ENCODE results near the gene ATP2A2. TPM values are rescaled to one million over a fixed set of nuclear protein-coding genes. Genes with fewer than 3 reads are reported as not detected.

Gene ATP2A2
- total RNA-seq, 1 experiment from 2014 or later, result 174 TPM

- Histone ChIP-seq H3K4me3 (ENCODE audit: low read length) (no peak overlapping the region), H3K36me3 (ENCODE audit: low read depth, low read length) (peaks cover 83% of the 10 kb centered on the region), H3K27me3 (ENCODE audit: low read length) (no peaks in the 10 kb centered on the region), H3K9me2 (replicated peaks; ENCODE audit: low read length) (no peaks in the 10 kb centered on the region), H4K20me1 (ENCODE audit: low read length) (peaks cover 52% of the 10 kb centered on the region), H3K4me1 (ENCODE audit: insufficient read depth, low read length) (peaks cover 19% of the 10 kb centered on the region), H3K79me2 (ENCODE audit: low read length) (peaks cover 94% of the 10 kb centered on the region), H3K9ac (ENCODE audit: low read length) (no peak overlapping the region), H3K4me2 (ENCODE audit: low read length) (no peak overlapping the region), H2AFZ (ENCODE audit: low read length) (no peak overlapping the region), H3F3A (ENCODE audit: low read length, unreplicated experiment) (no peaks in the 10 kb centered on the region), H3K27ac (ENCODE audit: low read length) (no peak overlapping the region), H3K9me3 (ENCODE audit: low read length) (no peaks in the 10 kb centered on the region)
- BruUV-seq (replicated peaks), result no TSS peak
- POLR2A ChIA-PET (ENCODE audit: unreplicated experiment), result no interaction called here
- TF ChIP-seq CTCF (conservative IDR thresholded peaks at IDR 0.05; ENCODE audit: low read depth, low read length) (no peak), EZH2 (IDR thresholded peaks at IDR 0.05; ENCODE audit: low read length, unreplicated experiment) (no peak), EZH2phosphoT487 (IDR thresholded peaks at IDR 0.05; ENCODE audit: borderline replicate concordance, low read length) (no peak)
- intact Hi-C loops (cut with micrococcal nuclease), result no loop called here
- ATAC-seq, result no peak
- DNase-seq, result no peak
- CTCF ChIA-PET, result no interaction called here
Measured at GRCh38 chr12:110289711-110290078, 8.6 kb downstream of the ATP2A2 start.

GRCh38 chr12:110301065-110301806, 20.2 kb downstream of the ATP2A2 start:
- H3K79me2 ChIP-seq (ENCODE audit: low read length), result peaks cover 96% of the 10 kb centered on the region
- no peak overlapping the region for H2AFZ ChIP-seq (ENCODE audit: low read length)
- peaks cover 72% of the 10 kb centered on the region for H3K36me3 ChIP-seq (ENCODE audit: low read depth, low read length)
- no peak overlapping the region for H3K4me3 ChIP-seq (ENCODE audit: low read length)
- ChIA-PET POLR2A (ENCODE audit: unreplicated experiment) (interaction anchor here (0.6 kb wide), 1 partner anchor 12 kb away, joined by 5 read pairs; no protein-coding TSS in a partner anchor), CTCF (no interaction called here)
- BruUV-seq (replicated peaks), result no TSS peak
- no peaks in the 10 kb centered on the region for H3K9me3 ChIP-seq (ENCODE audit: low read length)
- DNase-seq (no peak), ATAC-seq (no peak)
- H4K20me1 ChIP-seq (ENCODE audit: low read length), result peaks cover 68% of the 10 kb centered on the region
- no peak overlapping the region for H3K9ac ChIP-seq (ENCODE audit: low read length)
- H3K9me2 ChIP-seq (replicated peaks; ENCODE audit: low read length), result no peaks in the 10 kb centered on the region
- H3F3A ChIP-seq (ENCODE audit: low read length, unreplicated experiment), result peaks cover 8% of the 10 kb centered on the region
- H3K27me3 ChIP-seq (ENCODE audit: low read length), result no peaks in the 10 kb centered on the region
- intact Hi-C loops (cut with micrococcal nuclease), result no loop called here
- H3K4me2 ChIP-seq (ENCODE audit: low read length), result no peak overlapping the region
- H3K4me1 ChIP-seq (ENCODE audit: insufficient read depth, low read length), result peaks cover 49% of the 10 kb centered on the region
- H3K27ac ChIP-seq (ENCODE audit: low read length), result no peak overlapping the region
- TF ChIP-seq CTCF (conservative IDR thresholded peaks at IDR 0.05; ENCODE audit: low read depth, low read length) (no peak), EZH2phosphoT487 (IDR thresholded peaks at IDR 0.05; ENCODE audit: borderline replicate concordance, low read length) (no peak), EZH2 (IDR thresholded peaks at IDR 0.05; ENCODE audit: low read length, unreplicated experiment) (no peak)

GRCh38 chr12:110304061-110304551, 23.1 kb downstream of the ATP2A2 start:
- no peak overlapping the region for H3K4me3 ChIP-seq (ENCODE audit: low read length)
- peak; percentile 75 for ATAC-seq
- H3K36me3 ChIP-seq (ENCODE audit: low read depth, low read length), result peaks cover 69% of the 10 kb centered on the region
- no peak overlapping the region for H3K9ac ChIP-seq (ENCODE audit: low read length)
- no peaks in the 10 kb centered on the region for H3K9me2 ChIP-seq (replicated peaks; ENCODE audit: low read length)
- peak overlapping the region; percentile 49 for H3K4me2 ChIP-seq (ENCODE audit: low read length)
- no peaks in the 10 kb centered on the region for H3K9me3 ChIP-seq (ENCODE audit: low read length)
- H4K20me1 ChIP-seq (ENCODE audit: low read length), result peaks cover 75% of the 10 kb centered on the region
- ChIA-PET CTCF (no interaction called here), POLR2A (ENCODE audit: unreplicated experiment) (interaction anchor here (0.5 kb wide), 1 partner anchor 24 kb away, joined by 8 read pairs; no protein-coding TSS in a partner anchor)
- TF ChIP-seq EZH2phosphoT487 (IDR thresholded peaks at IDR 0.05; ENCODE audit: borderline replicate concordance, low read length), result no peak
- TF ChIP-seq EZH2 (IDR thresholded peaks at IDR 0.05; ENCODE audit: low read length, unreplicated experiment), result no peak
- peaks cover 94% of the 10 kb centered on the region for H3K79me2 ChIP-seq (ENCODE audit: low read length)
- peaks cover 50% of the 10 kb centered on the region for H3K4me1 ChIP-seq (ENCODE audit: insufficient read depth, low read length)
- peak; percentile 93 for DNase-seq
- no peaks in the 10 kb centered on the region for H3F3A ChIP-seq (ENCODE audit: low read length, unreplicated experiment)
- H3K27ac ChIP-seq (ENCODE audit: low read length), result peak overlapping the region; percentile 67
- intact Hi-C loops (cut with micrococcal nuclease), result loop anchor here (1.0 kb wide), 1 partner anchor 35 kb away; no protein-coding TSS in a partner anchor
- TSS peak; percentile 0 for BruUV-seq (replicated peaks)
- H2AFZ ChIP-seq (ENCODE audit: low read length), result no peak overlapping the region
- H3K27me3 ChIP-seq (ENCODE audit: low read length), result no peaks in the 10 kb centered on the region
